Epidermal melanocyte (primary cell): ENCODE measurements around the gene DIS3L2.
"Not testable (repeated sequence)": the region's sequence is repeated elsewhere in the genome, so short reads cannot be mapped to it uniquely, and the experiment has no call there.

Experiments used
- DNase-seq: peaks from one replicate; pipeline ENCODE4 v3.0.0; 2011; ENCODE audit warnings: low spot score; ENCODE audit not compliant: insufficient read length

The DIS3L2 gene

DNA sequence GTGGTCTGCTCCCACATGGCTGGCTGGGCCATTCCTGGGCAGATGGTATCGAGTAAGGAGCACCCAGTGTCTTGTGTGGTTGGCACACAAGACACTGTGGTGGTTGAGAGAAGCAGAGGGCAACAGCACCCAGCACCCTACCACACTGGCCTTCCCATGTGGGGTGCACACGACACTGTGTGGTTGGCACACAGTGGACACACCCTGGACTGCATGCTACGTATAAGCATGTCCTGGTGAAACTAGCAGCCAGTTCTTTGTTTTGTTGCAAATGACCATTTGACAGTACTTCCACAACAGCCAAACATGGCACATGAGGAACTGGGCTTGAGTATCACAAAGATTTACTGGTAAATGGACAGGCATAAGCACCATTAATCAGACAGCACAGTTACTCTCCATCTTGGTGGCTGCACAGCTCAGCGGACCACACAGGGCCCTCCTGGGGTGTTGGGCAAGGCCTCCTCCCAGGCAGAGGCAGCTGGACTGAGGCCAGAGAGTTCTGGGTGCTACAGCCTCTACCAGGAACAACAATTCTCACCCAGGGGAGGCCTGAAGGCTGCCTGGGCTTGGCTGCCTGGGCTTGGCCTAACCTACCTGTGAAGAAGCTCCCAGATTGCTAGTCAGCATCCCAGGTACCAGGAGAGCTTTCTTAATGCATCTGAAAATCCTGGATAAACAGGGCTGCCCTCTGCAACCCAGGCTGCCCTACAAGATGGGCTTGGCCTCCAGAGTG is 357.7 kb downstream of the DIS3L2 start:
- DNase-seq = no peak

DNA sequence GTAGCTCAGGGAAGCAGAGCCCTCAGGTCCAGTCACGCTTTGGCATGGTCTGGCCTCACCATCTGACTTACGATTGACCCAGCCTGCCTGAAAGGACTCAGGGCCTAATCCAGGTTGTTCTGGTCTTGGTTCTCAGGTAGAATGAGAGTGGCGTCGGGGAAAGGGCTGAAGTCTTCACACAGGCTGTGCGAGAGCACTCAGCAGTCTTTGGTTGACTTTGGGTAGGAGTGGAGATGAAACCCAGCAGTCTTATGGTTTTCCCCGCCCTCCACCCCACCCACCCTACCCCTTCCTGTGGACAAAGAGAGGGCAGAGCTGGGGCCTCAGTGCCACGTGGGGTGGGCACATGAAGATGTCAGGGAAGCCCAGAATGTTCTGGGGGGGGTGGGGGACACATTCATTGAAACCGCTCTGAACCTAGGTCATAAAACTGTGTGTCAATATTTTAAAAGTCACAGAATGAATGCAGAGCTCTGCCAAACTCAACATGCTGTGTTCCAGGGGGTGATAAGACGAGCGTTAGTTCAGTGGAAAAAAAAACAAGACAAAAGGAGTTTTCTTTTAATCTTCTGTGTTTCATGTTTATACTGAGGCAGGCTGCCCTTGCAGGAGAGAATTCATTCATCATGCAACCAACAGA is 358.4 kb downstream of the DIS3L2 start:
- DNase-seq = no peak

DNA sequence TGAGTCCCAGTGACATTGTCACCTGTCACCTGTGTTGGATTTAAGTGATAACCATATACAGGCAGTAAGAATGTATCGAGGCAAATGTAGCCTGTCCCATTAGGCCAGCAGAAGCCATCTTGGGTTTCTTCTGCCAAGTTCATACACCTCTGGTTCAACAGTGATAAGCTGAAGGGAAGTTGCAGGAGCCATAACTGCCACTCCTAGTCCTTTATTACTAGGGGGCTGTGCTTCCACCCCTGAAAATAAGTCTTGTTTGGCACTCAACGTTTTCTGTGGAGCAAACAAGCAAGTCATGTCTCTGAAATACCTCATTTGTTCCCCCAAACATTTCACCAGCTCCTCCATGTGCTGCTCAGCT is 358.9 kb downstream of the DIS3L2 start:
- DNase-seq = no peak

DNA sequence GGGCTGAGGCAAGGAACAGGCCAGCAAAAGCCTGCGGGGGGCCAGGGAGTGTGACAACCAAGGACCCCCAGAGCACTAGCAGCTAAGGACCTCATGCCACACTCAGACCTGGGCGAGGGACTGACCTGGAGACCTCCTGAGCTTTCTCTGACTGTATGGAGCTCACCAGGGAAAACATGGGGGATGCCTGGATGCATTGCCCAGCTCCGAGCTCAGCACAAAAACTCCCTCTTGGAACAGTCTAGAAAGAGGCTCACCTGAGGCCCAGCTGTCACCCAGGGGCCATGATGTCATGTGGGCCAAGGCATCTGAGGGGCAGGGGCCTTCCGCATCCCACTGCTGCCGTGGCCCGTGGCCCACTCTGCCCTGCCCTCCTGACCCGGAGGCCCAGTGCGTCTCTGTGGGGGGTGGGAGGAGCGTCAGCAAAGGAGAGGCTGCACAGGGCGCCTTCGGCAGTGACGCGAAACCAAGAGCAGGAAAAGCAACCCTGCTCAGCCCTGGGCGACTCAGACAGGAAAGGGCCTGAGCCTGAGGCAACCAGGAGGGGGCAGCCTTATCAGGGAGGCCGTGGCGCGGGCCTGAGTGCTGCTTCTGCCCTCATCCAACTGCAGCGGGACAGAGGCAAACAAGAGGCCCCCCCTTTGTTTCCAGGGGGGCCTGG is 359.8 kb downstream of the DIS3L2 start:
- no peak for DNase-seq

DNA sequence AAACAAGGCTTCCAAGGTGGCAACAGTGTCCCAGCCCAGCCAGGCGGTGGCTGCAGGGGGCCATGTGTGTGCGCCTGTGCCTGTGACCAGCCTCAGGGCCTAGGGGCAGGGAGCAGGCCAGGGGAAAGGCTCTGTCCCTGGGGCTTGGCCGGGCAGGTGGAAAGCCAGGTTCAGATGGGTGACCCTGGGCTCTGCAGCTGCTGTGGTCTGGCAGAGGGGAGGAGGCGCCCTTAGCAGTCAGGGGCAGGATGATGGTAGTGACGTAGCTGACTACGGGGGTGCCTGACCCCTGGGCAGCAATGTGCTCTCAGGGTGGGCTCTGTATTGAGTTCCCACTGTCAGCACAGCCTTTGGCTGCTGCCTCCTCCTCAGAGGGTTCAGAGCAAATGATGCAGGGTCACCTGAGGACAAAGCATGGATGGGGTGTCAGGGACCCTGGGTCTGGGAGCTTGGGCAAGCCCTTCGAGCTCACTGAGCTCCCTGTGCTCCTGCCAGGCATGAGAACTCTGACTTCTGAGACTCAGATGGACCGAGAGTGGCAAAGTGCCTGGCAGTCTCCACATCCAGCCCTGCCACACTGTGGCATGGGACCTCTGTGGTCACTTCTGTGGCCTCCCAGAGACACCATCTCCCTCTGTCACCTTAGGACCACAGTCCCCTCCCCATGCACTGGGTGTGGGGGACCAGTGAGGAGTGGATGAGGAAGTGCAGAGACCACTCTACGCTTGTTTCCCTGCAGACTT is 360.5 kb downstream of the DIS3L2 start:
- no peak for DNase-seq

DNA sequence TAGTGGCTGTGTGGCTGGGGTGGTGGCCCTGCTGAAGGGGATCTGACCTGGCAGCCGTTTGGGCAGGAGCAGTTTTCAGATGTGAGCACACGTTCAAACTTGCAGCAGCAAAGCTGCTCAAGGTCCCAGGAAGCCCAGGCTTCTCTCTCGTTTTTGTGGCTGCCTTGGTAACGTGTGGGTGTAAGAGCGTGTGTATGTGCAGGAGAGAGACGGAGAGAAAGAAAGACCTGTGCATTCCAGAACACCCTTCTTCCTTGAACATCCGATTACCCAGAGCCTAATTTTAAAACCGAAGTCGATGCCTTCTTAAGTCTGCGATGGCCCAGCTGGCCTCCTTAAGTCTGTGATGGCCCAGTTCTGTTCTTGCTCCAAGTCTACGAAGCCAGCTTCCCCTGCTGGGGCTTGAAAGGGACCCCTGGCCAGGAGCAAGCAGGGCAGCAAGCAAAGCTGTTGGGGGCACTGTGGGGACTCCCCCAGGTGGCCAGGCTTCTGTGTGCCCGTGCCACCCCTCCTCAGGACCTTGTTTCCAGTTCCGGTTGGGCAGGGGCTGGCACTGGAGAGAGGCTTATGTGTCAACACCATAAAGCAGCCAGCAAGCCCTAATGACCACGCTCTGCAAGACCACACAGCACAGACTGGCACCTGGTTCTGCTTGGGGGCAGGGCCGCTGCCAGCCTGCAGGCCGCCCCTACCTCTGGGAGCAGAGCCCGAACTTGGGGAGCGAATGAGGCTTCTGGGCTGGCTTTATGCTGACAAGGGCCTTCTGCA is 361.2 kb downstream of the DIS3L2 start:
- no peak for DNase-seq

DNA sequence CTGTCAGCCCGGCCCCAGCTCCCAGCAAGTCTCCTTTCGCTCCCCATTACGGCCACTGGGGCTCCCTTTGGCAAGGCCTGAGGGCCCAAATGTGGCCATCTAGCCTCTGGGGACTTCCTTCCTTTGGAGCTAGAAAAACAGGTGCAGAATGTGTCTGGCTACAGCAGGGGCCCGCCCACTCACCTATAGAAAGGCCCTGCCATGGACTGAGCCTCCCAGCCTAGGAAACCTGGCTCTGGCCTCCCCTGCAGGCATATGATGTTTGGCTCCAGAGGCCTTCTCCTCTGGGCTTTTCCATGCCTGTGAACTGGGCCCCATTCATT is 361.8 kb downstream of the DIS3L2 start:
- DNase-seq = no peak

DNA sequence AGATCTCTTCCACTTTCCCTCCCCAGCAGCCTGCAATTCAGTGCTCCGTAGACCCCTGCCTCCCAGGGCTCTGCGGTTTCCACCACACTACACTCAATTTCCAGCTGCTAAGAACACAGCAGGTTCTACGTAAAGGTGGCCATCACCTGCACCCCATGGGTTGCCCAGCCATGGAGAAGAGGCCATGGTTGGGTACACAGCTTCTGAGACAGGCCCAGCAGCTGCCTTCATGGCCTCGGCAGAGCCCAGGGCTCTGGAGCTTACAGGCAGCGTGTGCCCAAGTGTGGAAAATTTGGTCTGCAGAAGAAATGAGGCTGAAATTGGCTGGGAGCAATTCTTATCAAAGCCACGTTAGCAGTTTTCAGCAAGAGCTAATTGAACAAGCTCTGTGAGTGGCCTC is 362.5 kb downstream of the DIS3L2 start:
- not testable (repeated sequence) for DNase-seq

DNA sequence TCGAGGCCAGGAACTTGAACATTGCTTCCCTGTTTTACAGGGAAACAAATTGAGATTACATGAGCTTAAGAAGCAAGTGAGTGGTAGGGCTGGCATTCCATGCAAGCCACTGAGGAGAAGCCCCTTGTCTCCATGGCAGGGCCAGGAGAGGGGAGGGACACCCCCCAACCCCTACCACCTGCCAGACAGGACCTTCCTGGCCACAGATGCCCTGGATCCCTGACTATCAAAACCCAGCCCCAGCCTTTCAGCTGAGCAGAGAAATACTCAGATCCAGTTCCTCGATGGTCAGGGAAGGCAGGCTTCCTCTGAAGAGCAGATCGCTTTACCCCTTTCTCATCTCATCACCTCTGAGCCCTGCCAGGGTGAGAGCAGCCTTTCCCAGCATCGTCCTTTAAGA is 363.3 kb downstream of the DIS3L2 start:
- DNase-seq = no peak

DNA sequence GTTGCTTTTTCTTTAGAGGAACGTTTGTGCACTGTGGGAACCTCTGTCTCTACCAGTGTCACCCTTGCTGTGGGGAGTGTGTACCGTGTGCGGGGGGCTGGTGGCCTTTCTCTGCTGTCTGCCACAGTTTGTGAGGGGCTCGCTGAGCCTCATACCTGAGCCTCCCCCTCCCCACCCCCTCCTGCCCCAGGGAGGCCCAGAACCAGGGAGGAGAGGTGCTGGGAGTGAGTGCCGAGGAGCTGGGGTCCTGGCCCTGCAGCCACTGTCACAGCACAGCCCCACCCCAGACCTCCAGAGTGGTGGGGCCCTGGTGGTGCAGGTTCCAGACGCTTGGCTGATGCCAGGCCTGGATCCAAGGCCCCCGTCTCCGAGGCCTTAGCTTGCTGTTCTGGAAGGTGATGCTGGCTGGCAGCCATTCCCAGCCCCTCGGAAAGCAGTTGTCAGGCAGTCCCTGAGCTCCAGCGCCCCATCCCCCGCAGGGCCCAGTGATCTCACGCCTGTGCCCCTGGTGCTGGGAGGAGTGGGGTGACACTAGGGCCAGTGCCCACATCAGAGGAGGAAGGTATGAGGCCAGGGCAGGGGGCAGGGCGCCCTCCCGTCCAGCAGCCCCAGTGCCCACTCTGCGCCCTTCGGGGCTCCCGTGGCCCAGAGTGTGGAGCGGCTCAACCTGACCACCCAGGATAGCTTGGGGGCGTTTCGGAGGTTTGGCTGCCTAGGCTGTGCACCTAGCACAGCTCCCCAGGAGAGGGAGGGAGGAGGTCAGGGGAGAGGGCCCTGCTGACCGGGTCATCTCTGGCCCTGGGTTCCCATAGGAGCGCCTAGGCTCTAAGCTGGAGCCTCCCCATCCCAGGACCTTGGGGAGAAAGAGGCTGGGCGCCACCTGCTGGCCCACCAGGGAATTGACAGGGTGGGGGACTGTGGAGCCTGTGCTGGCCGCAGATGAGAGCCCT is 364.1 kb downstream of the DIS3L2 start:
- DNase-seq = no peak

DNA sequence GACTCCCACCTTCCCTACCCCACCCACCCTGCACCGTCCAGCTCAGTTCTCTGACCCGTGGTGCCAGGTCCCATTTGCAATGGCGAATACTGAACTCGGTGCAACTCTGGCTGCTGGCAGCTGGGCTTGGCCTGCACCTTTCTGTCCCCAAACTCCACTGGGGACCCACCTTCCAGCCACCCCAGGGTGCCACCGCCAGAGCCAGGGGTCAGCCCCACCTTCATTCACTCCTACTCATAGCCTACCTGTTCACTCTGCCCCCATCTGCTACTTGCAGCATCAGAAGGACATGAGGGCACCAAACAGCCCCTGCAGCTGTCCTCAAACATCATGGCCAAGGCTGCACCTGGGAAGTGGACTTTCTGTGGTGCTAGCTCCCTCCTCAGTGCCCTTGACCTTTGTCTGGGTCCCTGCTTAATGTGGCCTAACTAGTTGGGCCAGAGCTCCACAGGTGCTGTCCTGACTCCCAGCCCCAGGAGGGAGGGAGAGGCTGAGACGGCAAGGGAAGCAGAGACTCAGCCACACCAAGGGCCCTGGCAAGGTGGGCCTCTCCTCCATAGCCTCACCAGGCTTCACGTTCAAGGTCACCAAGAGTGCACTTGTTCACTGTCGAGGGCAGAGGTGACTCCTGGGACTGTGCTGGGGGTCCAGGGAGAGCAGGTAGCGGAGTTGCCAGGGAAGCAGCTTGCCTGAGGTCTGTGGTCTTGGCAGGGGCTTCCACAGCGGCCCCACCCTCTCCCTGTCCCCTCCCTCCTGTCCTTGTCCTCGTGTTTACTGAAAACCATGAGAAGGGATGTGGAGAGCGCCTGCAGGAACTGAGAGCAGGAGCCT is 365.0 kb downstream of the DIS3L2 start:
- not testable (repeated sequence) for DNase-seq

DNA sequence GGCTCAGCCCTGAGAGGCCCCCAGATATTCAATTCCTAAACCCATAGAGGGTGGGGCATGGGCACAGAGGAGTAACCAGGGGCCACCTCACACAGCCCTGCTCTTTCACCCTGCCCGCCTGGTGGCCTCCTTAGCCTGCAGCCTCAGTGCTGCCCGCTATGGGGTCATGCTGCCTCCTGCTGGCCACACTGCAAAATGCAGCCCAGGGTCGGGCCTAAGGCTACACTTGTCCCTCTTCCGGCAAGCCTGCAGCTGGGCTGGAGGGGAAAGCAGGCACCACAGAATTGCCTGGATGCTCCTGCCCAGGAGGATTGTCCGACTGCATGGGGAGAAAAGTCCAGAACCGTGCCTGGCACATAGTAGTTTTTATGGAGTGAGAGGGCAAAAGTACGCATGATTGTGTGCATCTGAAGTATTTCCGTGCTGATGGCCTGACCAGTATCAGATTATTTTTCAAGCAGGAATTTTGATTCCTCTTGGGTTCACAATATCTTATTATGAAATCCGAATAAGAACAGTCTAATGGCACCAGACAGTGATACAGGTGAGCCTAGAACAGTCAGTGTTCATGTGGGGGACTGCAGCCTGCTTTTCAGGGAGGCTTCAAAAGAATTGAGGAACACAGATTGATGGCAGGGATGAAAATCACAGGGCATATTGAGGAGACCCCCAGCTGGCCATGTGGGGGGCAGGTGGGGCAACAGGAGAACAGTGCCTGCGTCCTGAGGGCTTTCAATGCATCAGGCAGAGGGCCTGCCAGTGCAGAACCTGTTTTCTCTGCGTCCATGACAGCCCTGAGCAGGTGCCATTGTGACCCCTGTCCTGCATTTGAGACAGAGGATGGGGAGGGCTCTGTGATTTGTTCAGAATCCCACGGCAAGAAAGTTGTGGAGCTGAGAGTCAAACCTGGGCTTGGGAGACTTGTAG is 365.9 kb downstream of the DIS3L2 start:
- peak; percentile 54 for DNase-seq

DNA sequence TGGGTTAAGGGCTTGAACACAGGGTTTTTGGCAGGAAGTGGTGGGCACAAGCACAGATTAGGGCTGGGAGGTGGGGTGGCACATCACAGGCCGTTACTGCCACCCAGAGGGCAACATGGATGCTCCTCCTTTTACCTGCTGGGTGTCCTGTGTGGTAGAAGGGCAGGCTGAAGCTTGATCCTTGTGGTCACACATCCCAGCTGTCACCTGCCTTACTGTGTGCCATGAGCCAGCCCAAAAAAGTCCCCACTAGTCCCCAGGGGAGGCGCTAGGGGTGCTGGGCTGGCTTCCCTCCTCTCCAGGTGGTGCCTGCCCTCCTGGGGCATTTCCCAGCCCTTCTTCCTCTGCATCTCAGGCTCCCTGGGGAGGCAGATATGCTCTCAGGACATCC is 366.5 kb downstream of the DIS3L2 start:
- DNase-seq = no peak

DNA sequence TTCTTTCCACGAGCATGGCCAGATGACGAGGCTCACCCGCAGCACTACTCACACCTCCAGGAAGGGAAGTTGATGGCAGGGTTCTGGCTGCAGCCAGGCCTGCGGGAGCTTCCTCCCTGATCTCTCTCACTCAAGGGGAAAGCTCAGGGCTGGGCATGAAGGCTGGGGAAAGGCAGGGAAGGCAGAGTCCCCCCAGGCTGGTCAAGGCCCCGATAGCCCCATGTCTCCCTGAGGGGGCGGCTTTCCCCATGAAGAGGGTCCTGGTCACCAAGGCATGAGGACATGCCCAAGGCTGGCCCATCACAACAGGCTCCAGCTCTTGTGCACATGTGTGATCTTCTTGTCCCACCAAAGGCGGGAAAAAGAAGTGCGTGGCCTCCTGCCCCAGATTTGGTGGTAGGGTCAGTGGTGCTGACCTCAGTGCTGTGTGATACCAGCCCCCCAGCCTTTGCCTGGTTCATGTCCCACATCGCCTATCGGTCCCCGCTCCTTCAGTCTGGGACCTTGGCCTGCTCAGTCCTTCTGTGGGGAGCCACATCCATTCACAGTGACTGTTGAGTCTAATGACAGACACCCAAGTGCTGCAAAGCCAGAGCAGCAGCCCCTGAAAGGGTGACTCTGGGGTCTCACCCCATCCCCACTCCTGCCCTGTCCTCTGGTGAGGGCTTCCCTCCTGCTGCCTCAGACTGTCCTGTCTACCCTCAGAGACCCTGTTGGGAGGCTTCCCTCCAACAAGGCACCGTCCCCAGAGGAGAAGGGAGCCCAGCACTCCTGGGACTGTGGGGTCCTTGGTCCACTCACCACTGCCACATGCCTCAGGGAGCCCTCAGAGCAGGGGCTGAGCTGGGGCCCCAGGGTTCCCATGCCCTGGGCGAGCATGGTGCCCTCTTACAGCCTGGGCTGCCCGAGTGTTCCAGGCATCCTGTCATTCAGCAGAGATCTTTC is 367.3 kb downstream of the DIS3L2 start:
- no peak for DNase-seq

DNA sequence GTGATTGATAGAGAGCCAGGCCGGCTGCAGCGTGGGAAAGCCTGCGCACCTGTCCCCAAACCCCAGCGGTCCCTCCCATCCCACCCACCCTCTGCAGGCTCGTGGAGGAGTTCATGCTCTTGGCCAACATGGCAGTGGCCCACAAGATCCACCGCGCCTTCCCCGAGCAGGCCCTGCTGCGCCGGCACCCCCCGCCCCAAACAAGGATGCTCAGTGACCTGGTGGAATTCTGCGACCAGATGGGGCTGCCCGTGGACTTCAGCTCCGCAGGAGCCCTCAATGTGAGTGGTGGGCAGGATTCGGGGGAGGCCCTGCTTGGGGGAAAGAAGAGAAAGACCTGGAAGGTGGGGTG is 368.2 kb downstream of the DIS3L2 start:
- DNase-seq = no peak

DNA sequence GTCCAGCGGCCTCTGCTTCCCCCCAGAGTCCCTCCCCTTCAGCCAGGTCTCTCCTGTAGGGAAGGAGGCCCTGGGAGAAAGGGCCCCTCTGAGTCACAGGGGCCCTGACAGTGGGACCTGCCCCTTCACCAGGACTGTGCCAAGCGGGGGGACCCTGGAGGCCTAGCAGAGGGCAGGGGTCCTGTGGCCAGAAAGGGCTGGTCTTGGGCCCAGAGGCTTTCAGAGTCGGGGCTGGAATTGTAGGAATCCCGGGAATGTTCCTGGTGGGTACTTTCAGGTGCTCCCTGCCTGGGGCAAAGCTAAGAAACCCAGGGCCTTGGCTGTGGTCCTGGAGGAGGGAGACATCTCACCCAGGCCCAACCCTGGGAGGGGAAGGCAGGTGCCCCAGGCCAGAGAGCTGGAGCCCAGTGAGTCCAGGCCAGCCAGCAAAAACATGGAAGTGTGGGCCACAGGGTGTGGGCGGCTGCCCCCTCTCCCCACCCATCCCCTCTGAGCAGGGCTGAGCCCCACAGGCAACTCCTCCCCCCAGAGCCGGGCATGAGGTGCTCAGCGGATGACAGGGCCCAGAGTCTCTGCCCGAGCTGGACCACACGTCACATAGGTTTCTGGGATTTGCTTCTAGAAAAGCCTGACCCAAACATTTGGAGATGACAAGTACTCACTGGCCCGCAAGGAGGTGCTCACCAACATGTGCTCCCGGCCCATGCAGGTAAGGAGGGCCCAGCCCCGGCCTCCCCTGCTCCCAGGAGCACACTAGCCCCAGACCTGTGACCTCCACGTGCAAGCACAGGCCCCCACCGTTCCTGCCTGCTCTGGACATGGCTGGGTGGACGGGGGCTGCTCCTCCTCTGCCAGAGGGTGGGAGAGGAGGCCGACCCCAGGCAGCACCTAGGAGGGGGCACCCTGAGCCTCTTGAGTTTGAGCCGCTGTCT is 368.8 kb downstream of the DIS3L2 start:
- no peak for DNase-seq
